HG02610 (cell line): ENCODE measurements around the gene ANKRD62.

Experiments used
- ATAC-seq: cut with Tn5 transposase; IDR thresholded peaks from one replicate; pipeline ENCODE4 v1.9.1; 2021; ENCODE audit warnings: mild to moderate bottlenecking, moderate library complexity; ENCODE audit not compliant: unreplicated experiment

ANKRD62 gene

GRCh38 chr18:12165038-12165768 lies 71.6 kb downstream of the ANKRD62 start:
- ATAC-seq: no peak
